GM21723 (cell line): Measurements from ENCODE around the gene TIGD2.

Experiments
- ATAC-seq: cut with Tn5 transposase; IDR thresholded peaks from one replicate; pipeline ENCODE4 v1.9.1; 2021; ENCODE audit warnings: mild to moderate bottlenecking, moderate library complexity; ENCODE audit not compliant: unreplicated experiment

The TIGD2 gene

DNA sequence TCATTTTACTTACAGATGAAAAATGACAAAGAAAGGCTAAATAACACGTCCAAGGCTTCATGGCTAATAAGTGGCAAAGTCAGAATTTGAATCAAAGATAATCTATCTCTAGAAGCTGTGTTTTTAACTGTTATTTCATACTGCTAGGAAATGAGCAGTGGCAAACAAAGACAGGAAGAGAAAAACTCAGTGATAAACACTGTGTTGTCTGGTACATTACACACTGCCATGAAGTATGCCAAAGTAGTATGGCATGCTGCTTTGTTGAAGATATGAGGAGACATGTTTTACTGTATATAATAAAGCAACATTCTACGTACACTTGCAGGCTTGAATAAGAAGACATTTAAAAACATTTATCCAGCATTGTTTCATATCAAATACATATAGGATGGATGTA lies 49.5 kb downstream of the TIGD2 start:
- ATAC-seq: no peak

DNA sequence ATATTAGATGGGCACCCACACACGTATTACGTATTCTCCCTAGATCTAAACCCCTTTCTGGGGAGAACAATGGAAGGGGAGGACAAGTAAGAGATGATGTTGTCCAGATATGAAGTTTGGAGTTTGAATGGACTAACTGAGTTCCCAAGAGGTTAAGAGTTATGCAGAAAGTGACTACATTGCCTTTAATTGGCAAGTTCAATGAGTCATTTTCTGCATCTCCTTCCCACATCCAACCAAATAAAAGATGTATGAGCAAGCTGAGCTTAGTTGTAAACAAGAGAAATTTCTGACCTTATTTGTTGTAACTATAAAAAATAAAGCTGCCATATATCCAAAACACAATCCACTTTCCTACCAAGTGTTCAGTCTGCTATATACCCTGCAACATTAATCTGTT lies 50.5 kb downstream of the TIGD2 start:
- no peak for ATAC-seq

DNA sequence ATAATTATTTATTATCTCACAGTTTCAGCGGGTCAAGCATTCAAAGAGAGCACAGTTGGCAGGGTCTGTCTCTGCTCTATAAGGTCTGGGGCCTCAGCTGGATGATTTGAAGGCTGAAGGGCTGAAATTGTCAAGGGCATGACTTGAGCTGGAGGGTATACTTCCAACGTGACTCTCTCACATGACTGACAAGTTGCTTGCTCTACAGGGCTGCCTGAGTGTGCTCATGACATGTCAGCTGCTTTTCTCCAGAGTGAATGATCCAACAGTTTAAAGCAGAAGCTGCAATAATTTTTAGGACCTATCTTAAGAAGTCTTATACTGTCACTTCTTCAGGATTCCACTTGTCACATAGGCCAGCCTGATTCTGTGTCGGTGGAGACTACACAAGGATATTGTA lies 51.2 kb downstream of the TIGD2 start:
- no peak for ATAC-seq

DNA sequence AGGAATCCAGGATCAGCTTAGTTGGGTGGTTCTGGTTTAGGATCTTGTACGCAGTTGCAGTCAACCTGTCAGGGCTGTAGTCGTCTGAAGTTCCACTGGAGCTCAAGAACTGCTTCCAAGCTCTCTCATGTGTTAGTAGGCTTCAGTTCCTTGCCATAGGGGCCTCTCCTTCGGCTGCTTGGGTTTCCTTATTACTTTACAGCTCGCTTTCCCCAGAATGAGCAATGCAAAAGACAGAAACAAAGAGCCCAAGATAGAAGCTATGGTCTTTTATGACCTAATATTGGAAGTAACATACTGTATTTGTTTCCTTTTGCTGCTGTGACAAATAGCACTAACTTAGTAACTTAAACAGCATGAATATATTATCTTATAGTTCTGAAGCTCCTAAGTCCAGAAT lies 51.7 kb downstream of the TIGD2 start:
- ATAC-seq: no peak

DNA sequence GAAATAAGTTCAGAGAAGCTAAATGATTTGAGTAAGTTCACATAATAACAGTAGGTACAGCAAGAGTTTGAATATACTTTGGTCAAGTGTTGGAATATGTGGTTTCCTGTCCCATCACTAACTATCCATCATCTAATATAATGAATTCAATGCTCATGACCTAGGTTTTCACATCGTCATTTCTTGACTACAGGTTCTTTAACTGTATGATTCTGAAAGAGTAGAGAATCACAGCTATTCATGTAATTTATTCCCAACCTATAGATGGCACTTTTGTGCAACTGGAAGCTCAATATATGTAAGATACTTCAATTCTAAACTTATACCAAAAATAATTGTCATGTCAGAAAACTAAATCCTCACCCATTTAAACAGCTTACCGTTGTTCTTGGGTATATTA lies 53.1 kb downstream of the TIGD2 start:
- ATAC-seq: no peak
